C4-2B (cell line): ENCODE measurements around the gene RASEF.

Source experiments
- CTCF ChIP-seq: fragments of 450-650 bp; conservative IDR thresholded peaks from 2 replicates; pipeline ENCODE4 v1.5.1; 2017; ENCODE audit warnings: mild to moderate bottlenecking
- ZFX ChIP-seq: fragments of 450-650 bp; IDR thresholded peaks from 2 replicates; pipeline ENCODE4 v1.6.1; 2017

- TF ChIP-seq CTCF = no peak
- no peak for TF ChIP-seq ZFX
Measured at GRCh38 chr9:83020327-83020726, 42.6 kb downstream of the RASEF start.
